Epithelial cell of esophagus (primary cell): ENCODE data around the gene LCN10.
A peak's percentile ranks its signal among the peaks of the same experiment; 100 is the strongest.

ENCODE experiments used
- DNase-seq: peaks from one replicate; pipeline ENCODE4 v3.0.0; 2010; ENCODE audit warnings: low read depth
- H3K4me3 ChIP-seq: 2 replicates; pipeline ENCODE4 v1.5.1; 2011; ENCODE audit warnings: mild to moderate bottlenecking, low read length, control low read depth
- TF ChIP-seq, protein P1 (sequence below): IDR thresholded peaks from 2 replicates; pipeline ENCODE4 v1.5.1; 2011; ENCODE audit warnings: low read depth, mild to moderate bottlenecking, low read length, control low read depth, inconsistent platforms; ENCODE audit not compliant: insufficient read depth; ENCODE audit errors: missing control alignments

LCN10 gene

DNA sequence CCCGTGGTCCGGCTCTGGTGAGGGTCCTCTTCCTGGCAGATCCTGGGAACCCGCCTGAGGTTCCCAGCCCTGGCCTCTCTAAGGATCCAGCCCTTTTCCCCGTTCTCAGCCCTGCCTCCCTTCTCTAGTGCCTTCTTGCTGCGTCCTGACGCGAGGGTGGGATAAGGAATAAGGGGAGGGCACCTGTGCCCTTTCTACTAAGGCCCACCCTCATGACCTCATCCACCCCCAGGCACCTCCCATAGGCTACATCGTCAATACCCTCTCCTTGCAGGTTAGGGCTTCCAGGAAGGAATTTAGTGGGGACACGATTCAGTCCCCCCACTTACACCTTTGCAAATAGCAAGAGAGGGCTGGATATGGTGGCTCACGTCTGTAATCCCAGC, 41.1 kb downstream of the LCN10 start:
- no peak overlapping the region for H3K4me3 ChIP-seq
- TF ChIP-seq, protein P1, sequence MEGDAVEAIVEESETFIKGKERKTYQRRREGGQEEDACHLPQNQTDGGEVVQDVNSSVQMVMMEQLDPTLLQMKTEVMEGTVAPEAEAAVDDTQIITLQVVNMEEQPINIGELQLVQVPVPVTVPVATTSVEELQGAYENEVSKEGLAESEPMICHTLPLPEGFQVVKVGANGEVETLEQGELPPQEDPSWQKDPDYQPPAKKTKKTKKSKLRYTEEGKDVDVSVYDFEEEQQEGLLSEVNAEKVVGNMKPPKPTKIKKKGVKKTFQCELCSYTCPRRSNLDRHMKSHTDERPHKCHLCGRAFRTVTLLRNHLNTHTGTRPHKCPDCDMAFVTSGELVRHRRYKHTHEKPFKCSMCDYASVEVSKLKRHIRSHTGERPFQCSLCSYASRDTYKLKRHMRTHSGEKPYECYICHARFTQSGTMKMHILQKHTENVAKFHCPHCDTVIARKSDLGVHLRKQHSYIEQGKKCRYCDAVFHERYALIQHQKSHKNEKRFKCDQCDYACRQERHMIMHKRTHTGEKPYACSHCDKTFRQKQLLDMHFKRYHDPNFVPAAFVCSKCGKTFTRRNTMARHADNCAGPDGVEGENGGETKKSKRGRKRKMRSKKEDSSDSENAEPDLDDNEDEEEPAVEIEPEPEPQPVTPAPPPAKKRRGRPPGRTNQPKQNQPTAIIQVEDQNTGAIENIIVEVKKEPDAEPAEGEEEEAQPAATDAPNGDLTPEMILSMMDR: no peak
- DNase-seq: no peak

DNA sequence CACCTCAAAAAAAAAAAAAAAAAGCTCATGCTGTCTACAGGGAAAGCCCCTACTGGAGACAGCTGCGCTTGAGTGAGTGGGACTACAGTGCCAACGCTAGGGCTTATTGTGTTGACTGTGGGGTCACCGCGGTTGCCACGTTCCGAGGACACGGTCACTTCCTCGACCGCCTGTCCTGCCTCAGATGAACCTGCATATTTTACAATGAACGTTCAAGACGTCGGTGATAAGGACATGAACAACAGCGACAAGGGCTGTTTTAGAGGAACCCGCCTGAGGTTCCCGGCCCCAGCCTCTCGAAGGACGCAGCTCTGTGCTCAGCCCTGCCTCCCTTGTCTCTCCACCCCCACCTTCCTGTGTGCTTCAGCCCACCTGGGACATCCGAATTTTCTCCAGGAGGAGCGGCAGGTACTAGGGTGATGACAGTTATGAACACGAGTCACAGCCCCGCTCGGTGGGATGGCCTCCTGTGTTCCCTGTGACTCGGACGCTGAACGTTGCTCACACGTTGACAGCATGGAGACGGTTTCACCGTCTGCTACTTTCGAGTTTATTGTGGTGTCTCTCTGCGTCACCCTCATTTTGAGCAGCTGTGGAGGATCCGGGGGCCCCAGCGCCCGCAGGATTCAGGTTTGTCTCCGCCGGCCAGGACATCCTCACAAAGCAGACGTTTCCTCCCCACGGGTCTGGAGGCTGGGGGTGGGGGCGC, 41.6 kb downstream of the LCN10 start:
- peak; percentile 38 for DNase-seq
- no peak overlapping the region for H3K4me3 ChIP-seq
- TF ChIP-seq, protein P1: no peak

DNA sequence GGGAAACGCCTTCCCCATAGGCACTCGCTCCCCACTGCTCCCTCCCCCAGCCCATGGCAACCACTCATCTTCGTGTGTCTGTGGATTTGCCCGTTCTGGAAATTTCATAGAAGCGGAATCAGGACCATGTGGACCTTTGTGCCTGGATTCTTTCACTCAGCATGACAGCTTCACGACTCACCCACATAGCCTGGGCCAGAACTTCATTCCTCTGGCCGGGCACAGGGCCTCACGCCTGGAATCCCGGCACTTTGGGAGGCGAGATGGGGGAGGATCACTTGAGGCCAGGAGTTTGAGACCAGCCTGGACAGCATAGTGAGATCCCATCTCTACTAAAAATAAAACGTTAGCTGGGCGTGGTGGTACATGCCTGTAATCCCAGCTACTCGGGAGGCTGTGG, 42.4 kb downstream of the LCN10 start:
- H3K4me3 ChIP-seq: no peak overlapping the region
- TF ChIP-seq, protein P1: no peak
- peak; percentile 46 for DNase-seq

DNA sequence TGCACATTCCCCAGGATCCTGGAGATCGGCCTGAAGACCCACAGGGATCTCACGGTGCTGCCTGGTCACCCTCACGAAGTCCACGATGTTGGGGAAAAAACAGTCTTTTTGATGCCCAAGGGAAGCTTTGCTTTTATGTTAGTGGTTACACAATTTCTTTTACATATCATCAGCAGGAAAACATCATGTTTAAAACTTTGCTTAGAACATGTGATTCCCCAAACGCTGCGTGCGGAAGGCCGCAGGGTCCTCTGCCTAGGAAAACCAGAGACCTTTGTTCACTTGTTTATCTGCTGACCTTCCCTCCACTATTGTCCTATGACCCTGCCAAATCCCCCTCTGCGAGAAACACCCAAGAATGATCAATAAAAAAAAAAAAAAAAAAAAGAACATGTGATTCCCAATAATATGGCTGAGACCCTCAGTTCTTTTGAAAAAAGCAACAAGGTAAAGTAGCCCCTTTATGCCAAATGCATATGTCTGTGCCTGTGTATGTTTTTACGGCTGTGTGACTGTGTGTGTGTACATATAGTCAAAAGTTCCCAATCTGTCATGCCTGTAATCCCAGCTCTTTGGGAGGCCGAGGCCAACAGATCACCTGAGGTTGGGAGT, 44.0 kb downstream of the LCN10 start:
- TF ChIP-seq, protein P1: no peak
- H3K4me3 ChIP-seq: no peak overlapping the region

DNA sequence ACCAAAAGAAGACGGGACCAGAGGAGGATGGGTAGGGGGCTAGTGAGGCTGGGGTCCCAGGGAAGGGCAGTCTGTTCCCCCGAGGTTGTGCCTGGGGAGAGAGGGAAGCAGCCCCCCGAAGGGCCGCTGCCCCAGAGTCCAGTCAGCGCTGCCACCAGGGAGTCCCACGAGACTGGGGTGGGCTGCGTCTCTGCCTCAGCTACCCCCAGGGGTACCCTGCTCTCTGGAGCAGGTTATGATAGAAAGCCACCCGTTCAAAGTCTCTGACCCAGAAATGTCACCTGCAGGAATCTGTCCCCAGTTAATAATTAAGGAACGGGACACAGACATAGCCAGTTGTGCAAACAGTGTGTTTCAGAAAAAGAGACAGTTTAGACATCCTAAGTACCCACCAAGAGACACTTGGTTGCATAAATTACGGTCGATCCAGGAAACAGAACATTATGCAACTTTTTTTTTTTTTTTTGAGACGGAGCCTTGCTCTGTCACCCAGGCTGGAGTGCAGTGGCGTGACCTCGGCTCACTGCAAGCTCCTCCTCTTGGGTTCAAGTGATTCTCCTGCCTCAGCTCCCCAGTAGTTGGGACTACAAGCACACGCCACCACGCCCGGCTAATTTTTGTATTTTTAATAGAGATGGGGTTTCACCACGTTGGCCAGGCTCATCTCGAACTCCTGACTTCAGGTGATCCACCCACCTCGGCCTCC, 44.8 kb downstream of the LCN10 start:
- no peak for DNase-seq
- TF ChIP-seq, protein P1: no peak
- no peak overlapping the region for H3K4me3 ChIP-seq

More for the DNA sequence above, 44.0 kb downstream of the LCN10 start:
- DNase-seq: no peak

DNA sequence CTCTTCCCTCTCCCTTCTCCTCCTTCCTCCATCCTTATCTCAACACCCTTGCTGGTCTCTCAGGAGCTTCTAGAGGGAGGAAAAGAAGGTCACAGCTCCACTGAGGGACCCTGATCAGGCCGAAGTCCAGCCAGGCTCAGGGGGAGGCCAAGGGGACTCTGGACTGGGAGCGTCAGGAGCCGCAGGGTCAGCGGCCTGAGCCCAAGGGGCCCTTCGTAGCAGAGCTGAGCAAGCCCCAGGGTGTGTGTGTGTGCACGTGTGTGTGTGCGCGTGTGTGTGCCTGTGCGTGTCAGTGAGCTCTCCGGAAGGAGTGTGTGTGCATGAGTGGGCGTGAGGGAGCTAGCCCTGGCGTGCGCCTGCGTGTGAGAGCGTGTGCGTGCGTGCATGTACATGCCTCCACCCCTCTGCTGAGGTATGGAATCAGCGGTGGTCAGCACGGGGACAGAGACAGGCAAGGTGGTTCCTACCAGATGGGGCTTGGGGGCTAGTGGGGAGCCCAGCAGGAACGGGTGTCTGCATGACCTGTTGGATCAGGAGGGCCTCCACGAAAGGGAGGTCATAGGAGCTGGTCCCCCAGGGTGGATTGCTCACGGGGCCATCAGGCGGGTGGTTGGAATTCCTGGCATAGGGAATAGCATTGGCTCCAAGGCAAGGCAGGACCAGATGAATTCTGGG, 45.5 kb downstream of the LCN10 start:
- DNase-seq: peak; percentile 66
- H3K4me3 ChIP-seq: no peak overlapping the region
- TF ChIP-seq, protein P1: no peak
